ENCODE measurements around the gene EMX1. TPM values are rescaled to one million over a fixed set of nuclear protein-coding genes. Genes with fewer than 3 reads are reported as not detected.
A peak's percentile ranks its signal among the peaks of the same experiment; 100 is the strongest.

The EMX1 gene
- total and polyA plus RNA-seq, 2 of the 13 experiments (the other 11 are each of a cell fraction or from before 2014, with no cell fraction given) = 0.62 to 4.9 TPM

GRCh38 chr2:72887032-72887739 lies 30.1 kb upstream of the EMX1 start, which contains the start of gene SPR (continued):
- TF ChIP-seq ZBTB8A (CRISPR knock-in tag; IDR thresholded peaks at IDR 0.05; ENCODE audit: borderline replicate concordance, low read depth) = no peak
- TF ChIP-seq ZNF460 (CRISPR knock-in tag; IDR thresholded peaks at IDR 0.05; ENCODE audit: borderline replicate concordance) = no peak
- peak; percentile 82 for TF ChIP-seq TFDP2 (CRISPR knock-in tag; IDR thresholded peaks at IDR 0.05)
- peak; percentile 79 for TF ChIP-seq POLR2G (IDR thresholded peaks at IDR 0.05; ENCODE audit: low read depth, low read length)
- TF ChIP-seq PHF20 (CRISPR knock-in tag; IDR thresholded peaks at IDR 0.05) = no peak; the same call in 1 of the 2 replicates
- peak; percentile 24; the same call in 1 of the 2 replicates for TF ChIP-seq KLF6 (CRISPR knock-in tag; IDR thresholded peaks at IDR 0.05)
- peak; percentile 17; the same call in 1 of the 2 replicates for TF ChIP-seq MXD4 (CRISPR knock-in tag; IDR thresholded peaks at IDR 0.05)
- no peak for TF ChIP-seq CENPT (CRISPR knock-in tag; IDR thresholded peaks at IDR 0.05; ENCODE audit: low read depth)
- peak; percentile 30 for TF ChIP-seq NR0B2 (CRISPR knock-in tag; IDR thresholded peaks at IDR 0.05)
- TF ChIP-seq ZNF101 (CRISPR knock-in tag; IDR thresholded peaks at IDR 0.05; ENCODE audit: borderline replicate concordance, low read depth) = no peak; the same call in 1 of the 2 replicates
- no peak for TF ChIP-seq ZNF383 (CRISPR knock-in tag; IDR thresholded peaks at IDR 0.05; ENCODE audit: borderline replicate concordance)
- TF ChIP-seq MLXIP (CRISPR knock-in tag; IDR thresholded peaks at IDR 0.05; ENCODE audit: borderline replicate concordance) = no peak; the same call in 1 of the 2 replicates
- TF ChIP-seq KAT7 (CRISPR knock-in tag; IDR thresholded peaks at IDR 0.05; ENCODE audit: borderline replicate concordance) = no peak
- TF ChIP-seq ZFP37 (CRISPR knock-in tag; IDR thresholded peaks at IDR 0.05; ENCODE audit: borderline replicate concordance) = 0 out of 2 replicates have a peak, but pooled peaks have one; percentile 50
- TF ChIP-seq HIVEP1 (CRISPR knock-in tag; IDR thresholded peaks at IDR 0.05) = 0 out of 2 replicates have a peak, but pooled peaks have one; percentile 51
- TF ChIP-seq GABPB1 (CRISPR knock-in tag; IDR thresholded peaks at IDR 0.05) = peak; percentile 67; the same call in 1 of the 2 replicates
- TF ChIP-seq ZNF335 (CRISPR knock-in tag; IDR thresholded peaks at IDR 0.05) = no peak
- no peak for TF ChIP-seq RARA (CRISPR knock-in tag; IDR thresholded peaks at IDR 0.05)
- 0 out of 2 replicates have a peak, but pooled peaks have one; percentile 77 for TF ChIP-seq WIZ (CRISPR knock-in tag; IDR thresholded peaks at IDR 0.05)
- TF ChIP-seq HNF1B (CRISPR knock-in tag; IDR thresholded peaks at IDR 0.05) = no peak
- no peak for TF ChIP-seq ZNF724P (CRISPR knock-in tag; IDR thresholded peaks at IDR 0.05; ENCODE audit: borderline replicate concordance)
- TF ChIP-seq SMC3 (IDR thresholded peaks at IDR 0.05; ENCODE audit: low read length) = no peak
- TF ChIP-seq ZNF232 (CRISPR knock-in tag; IDR thresholded peaks at IDR 0.05; ENCODE audit: borderline replicate concordance) = peak; percentile 69; the same call in 1 of the 2 replicates
- 0 out of 2 replicates have a peak, but pooled peaks have one; percentile 15 for TF ChIP-seq NAIF1 (CRISPR knock-in tag; IDR thresholded peaks at IDR 0.05; ENCODE audit: borderline replicate concordance)

Data from HepG2 (cell line).